CD14-positive monocyte (primary cell): ENCODE data around the gene SPECC1L. TPM values are rescaled to one million over a fixed set of nuclear protein-coding genes. Genes with fewer than 3 reads are reported as not detected.
A peak's percentile ranks its signal among the peaks of the same experiment; 100 is the strongest.

Experiments used
- DNase-seq, 3 donors: peaks; one replicate each; pipeline ENCODE4 v3.0.0-alpha.2; 2011 to 2022
- H2AFZ ChIP-seq: 2 replicates; pipeline ENCODE4 v1.6.0; 2012; ENCODE audit warnings: mild to moderate bottlenecking, low read depth, low read length, inconsistent platforms; ENCODE audit not compliant: insufficient read depth, poor library complexity, severe bottlenecking
- H3K27ac ChIP-seq, 2 donors: 1 replicate in 1 of 2; 2 replicates in 1 of 2; pipeline ENCODE4 v1.5.1; 2012 to 2013; ENCODE audit warnings: low read length in 2 of 2, control low read depth in 1 of 2, inconsistent platforms in 1 of 2, low read depth in 1 of 2, mild to moderate bottlenecking in 1 of 2
- H3K27me3 ChIP-seq, 2 donors: one replicate each; pipeline versions ENCODE4 v1.6.0 to v1.6.1; 2011 to 2013; ENCODE audit warnings: low read length in 2 of 2; ENCODE audit not compliant: control insufficient read depth in 2 of 2, insufficient read depth in 2 of 2
- H3K36me3 ChIP-seq, 2 donors: replicated peaks in 1 of 2; 1 replicate in 1 of 2; 2 replicates in 1 of 2; pipeline versions ENCODE4 v1.5.1 to v1.6.1; 2012 to 2013; ENCODE audit warnings: low read length in 2 of 2, control low read depth in 1 of 2, inconsistent platforms in 1 of 2, mild to moderate bottlenecking in 1 of 2; ENCODE audit not compliant: insufficient read depth in 2 of 2, control insufficient read depth in 1 of 2
- H3K4me1 ChIP-seq, 2 donors: 1 replicate in 1 of 2; 2 replicates in 1 of 2; pipeline versions ENCODE4 v1.5.1 to v1.6.1; 2012 to 2013; ENCODE audit warnings: low read length in 2 of 2, control low read depth in 1 of 2, inconsistent platforms in 1 of 2, mild to moderate bottlenecking in 1 of 2, moderate library complexity in 1 of 2; ENCODE audit not compliant: insufficient read depth in 2 of 2, control insufficient read depth in 1 of 2
- H3K4me2 ChIP-seq: replicated peaks from 2 replicates; pipeline ENCODE3; 2012; ENCODE audit warnings: low read length, moderate library complexity, mild to moderate bottlenecking; ENCODE audit not compliant: poor library complexity, severe bottlenecking; ENCODE audit errors: extremely low read depth
- H3K4me3 ChIP-seq, 3 experiments: fragments of 200-600 bp in 1 of 3; sonication (generic) in 1 of 3; replicated peaks in 1 of 3; 1 replicate in 2 of 3; 2 replicates in 1 of 3; pipeline ENCODE4 v1.5.1; 2011 to 2013; ENCODE audit warnings: low read length in 3 of 3, mild to moderate bottlenecking in 3 of 3, control low read depth in 2 of 3, low read depth in 2 of 3, inconsistent platforms in 1 of 3, moderate library complexity in 1 of 3
- H3K79me2 ChIP-seq: 2 replicates; pipeline ENCODE4 v1.6.0; 2012; ENCODE audit warnings: mild to moderate bottlenecking, control low read depth, inconsistent platforms, low read length, moderate library complexity; ENCODE audit not compliant: insufficient read depth
- H3K9ac ChIP-seq: 2 replicates; pipeline ENCODE4 v1.6.0; 2017; ENCODE audit warnings: low read length, mild to moderate bottlenecking; ENCODE audit not compliant: insufficient read depth, poor library complexity, severe bottlenecking
- H3K9me3 ChIP-seq, 2 donors: replicated peaks in 1 of 2; 1 replicate in 1 of 2; 2 replicates in 1 of 2; pipeline versions ENCODE4 v1.5.1 to v1.6.1; 2012 to 2013; ENCODE audit warnings: low read length in 2 of 2, control low read depth in 1 of 2; ENCODE audit not compliant: control insufficient read depth in 1 of 2, insufficient read depth in 1 of 2
- H4K20me1 ChIP-seq: 2 replicates; pipeline ENCODE4 v1.6.0; 2012; ENCODE audit warnings: mild to moderate bottlenecking, low read length, control low read depth, moderate library complexity; ENCODE audit not compliant: insufficient read depth
- H3K27ac Mint-ChIP-seq, 7 donors: one replicate each; pipeline ENCODE4 v1.8.0; 2020; ENCODE audit warnings: mild to moderate bottlenecking in 7 of 7, mixed read lengths in 7 of 7, moderate library complexity in 6 of 7, inconsistent platforms in 2 of 7
- H3K27me3 Mint-ChIP-seq, 3 donors: one replicate each; pipeline ENCODE4 v1.8.0; 2021 to 2022; ENCODE audit warnings: low read depth in 3 of 3, mild to moderate bottlenecking in 3 of 3, mixed read lengths in 3 of 3, moderate library complexity in 3 of 3, inconsistent platforms in 1 of 3
- H3K36me3 Mint-ChIP-seq, 2 donors: one replicate each; pipeline ENCODE4 v1.8.0; 2020; ENCODE audit warnings: mixed read lengths in 2 of 2, inconsistent platforms in 1 of 2, mild to moderate bottlenecking in 1 of 2
- H3K4me1 Mint-ChIP-seq: one replicate; pipeline ENCODE4 v1.8.0; 2020; ENCODE audit warnings: mild to moderate bottlenecking, mixed read lengths
- H3K4me3 Mint-ChIP-seq, 2 donors: one replicate each; pipeline ENCODE4 v1.8.0; 2020; ENCODE audit warnings: mild to moderate bottlenecking in 2 of 2, mixed read lengths in 2 of 2, moderate library complexity in 1 of 2
- H3K9me3 Mint-ChIP-seq, 7 donors: one replicate each; pipeline ENCODE4 v1.8.0; 2020 to 2022; ENCODE audit warnings: mixed read lengths in 7 of 7, mild to moderate bottlenecking in 6 of 7, moderate library complexity in 6 of 7, inconsistent platforms in 2 of 7
- WGBS: methylation state at CpG from one replicate; pipeline ENCODE4 v1.1.5; 2013; ENCODE audit warnings: missing lambda C conversion rate; ENCODE audit not compliant: insufficient coverage; 5-methylcytosine and 5-hydroxymethylcytosine counted together
- intact Hi-C, 2 donors: fragments of 100-400 bp; cut with micrococcal nuclease; formaldehyde crosslinking; loops; one replicate each; pipeline versions ENCODE4 v1.15.0 to v1.15.1; 2023
- polyA plus RNA-seq, 3 donors: library from polyadenylated mRNA; depleted of rRNA in 1 of 3; unstranded in 2 of 3; stranded (reverse) in 1 of 3; fragments of 300-500 nt in 2 of 3; fragments of >200 nt in 1 of 3; fragmentation: Illumina TruSeq in 2 of 3; gene quantifications; 1 replicate in 2 of 3; 2 replicates in 1 of 3; pipeline ENCODE4 v1.2.3, GENCODE V29; 2012 to 2021
- TF ChIP-seq, protein P1 (sequence below): fragments of 200-600 bp; IDR thresholded peaks from one replicate; pipeline ENCODE4 v1.8.0; 2022; ENCODE audit warnings: antibody characterized with exemption, mild to moderate bottlenecking

Gene SPECC1L
- polyA plus RNA-seq, 3 donors, result 2.5 to 7.2 (median 4.9) TPM

DNA sequence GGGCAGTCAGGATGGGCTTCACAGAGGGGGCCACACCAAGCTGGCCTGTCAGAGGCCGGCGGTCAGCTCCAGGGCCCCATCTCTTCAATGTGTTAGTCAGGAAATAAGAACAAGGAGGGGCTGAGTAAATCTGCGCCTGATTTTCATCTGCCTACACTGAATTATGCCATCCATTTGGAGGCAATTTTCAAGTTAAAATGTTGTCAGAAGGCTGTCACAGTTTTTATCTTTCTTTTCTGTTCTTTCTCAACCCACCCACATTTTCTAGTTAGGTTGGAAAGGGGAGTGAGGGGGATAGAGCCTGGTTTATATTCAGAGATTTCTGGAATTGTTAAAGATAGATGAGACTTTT, 175.6 kb downstream of the SPECC1L start:
- H4K20me1 ChIP-seq, result no peaks in the 10 kb centered on the region
- no peaks in the 10 kb centered on the region for H3K27me3 ChIP-seq
- peaks cover 0 to 2% of the 10 kb centered on the region in 2 donors for H3K9me3 ChIP-seq
- peaks cover 43 to 61% of the 10 kb centered on the region in 2 donors for H3K4me1 ChIP-seq
- H3K27me3 Mint-ChIP-seq, result peaks cover 0 to 8% (median 0%) of the 10 kb centered on the region in 3 donors
- peaks cover 39 to 54% of the 10 kb centered on the region in 2 donors for H3K36me3 Mint-ChIP-seq
- TF ChIP-seq, protein P1, sequence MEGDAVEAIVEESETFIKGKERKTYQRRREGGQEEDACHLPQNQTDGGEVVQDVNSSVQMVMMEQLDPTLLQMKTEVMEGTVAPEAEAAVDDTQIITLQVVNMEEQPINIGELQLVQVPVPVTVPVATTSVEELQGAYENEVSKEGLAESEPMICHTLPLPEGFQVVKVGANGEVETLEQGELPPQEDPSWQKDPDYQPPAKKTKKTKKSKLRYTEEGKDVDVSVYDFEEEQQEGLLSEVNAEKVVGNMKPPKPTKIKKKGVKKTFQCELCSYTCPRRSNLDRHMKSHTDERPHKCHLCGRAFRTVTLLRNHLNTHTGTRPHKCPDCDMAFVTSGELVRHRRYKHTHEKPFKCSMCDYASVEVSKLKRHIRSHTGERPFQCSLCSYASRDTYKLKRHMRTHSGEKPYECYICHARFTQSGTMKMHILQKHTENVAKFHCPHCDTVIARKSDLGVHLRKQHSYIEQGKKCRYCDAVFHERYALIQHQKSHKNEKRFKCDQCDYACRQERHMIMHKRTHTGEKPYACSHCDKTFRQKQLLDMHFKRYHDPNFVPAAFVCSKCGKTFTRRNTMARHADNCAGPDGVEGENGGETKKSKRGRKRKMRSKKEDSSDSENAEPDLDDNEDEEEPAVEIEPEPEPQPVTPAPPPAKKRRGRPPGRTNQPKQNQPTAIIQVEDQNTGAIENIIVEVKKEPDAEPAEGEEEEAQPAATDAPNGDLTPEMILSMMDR, result no peak
- DNase-seq, result no peak
- H3K79me2 ChIP-seq, result peaks cover 15% of the 10 kb centered on the region
- peaks cover 0 to 2% (median 2%) of the 10 kb centered on the region in 7 donors for H3K9me3 Mint-ChIP-seq
- no peak overlapping the region for H3K27ac ChIP-seq
- 100% methylated on average over 2 of the region's 3 CpGs for WGBS
- H3K27ac Mint-ChIP-seq, result peak overlapping the region in 1 of 7 donors; percentile 68
- H3K4me1 Mint-ChIP-seq, result peaks cover 60% of the 10 kb centered on the region
- no peak overlapping the region for H3K9ac ChIP-seq
- intact Hi-C loops, result no loop called here
- H3K36me3 ChIP-seq, result peaks cover 2 to 10% of the 10 kb centered on the region in 2 donors
- no peak overlapping the region for H2AFZ ChIP-seq
- no peak overlapping the region for H3K4me3 ChIP-seq
- H3K4me3 Mint-ChIP-seq, result no peak overlapping the region
- no peak overlapping the region for H3K4me2 ChIP-seq

DNA sequence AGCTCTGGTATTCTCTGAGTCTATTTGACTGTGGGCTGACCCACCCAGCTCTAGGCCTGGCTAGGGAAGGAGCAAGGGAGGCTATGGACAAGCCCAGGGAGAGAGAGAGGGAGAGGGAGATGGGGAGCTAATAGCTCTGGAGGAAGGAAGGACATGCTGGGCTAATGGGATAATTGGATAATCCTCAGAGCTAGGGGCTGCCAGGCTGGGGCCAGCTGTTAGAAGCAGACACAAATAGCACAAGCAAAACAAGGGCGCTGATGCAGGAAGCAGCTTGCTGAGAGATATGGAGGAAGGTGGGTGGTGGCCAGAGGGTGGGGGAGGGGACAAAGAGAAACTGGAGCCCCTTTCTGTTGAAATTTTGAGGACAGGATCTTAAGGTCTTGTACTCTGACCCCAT, 180.0 kb downstream of the SPECC1L start:
- peaks cover 0 to 8% (median under 1%) of the 10 kb centered on the region in 3 donors for H3K27me3 Mint-ChIP-seq
- Histone ChIP-seq H3K9me3 (peaks cover 4% of the 10 kb centered on the region in 2 donors), H2AFZ (no peak overlapping the region), H3K36me3 (no peaks in the 10 kb centered on the region), H3K27me3 (no peaks in the 10 kb centered on the region), H3K4me3 (no peak overlapping the region), H3K9ac (no peak overlapping the region), H3K27ac (no peak overlapping the region), H4K20me1 (no peaks in the 10 kb centered on the region), H3K79me2 (no peaks in the 10 kb centered on the region), H3K4me2 (no peak overlapping the region), H3K4me1 (peaks cover 32 to 38% of the 10 kb centered on the region in 2 donors)
- WGBS, result 13% methylated on average over 1 of the region's 1 CpG
- H3K27ac Mint-ChIP-seq, result peak overlapping the region in 2 of 7 donors; percentile 58 to 65
- DNase-seq, result no peak
- peaks cover 12 to 17% of the 10 kb centered on the region in 2 donors for H3K36me3 Mint-ChIP-seq
- intact Hi-C loops, result no loop called here
- peaks cover 30% of the 10 kb centered on the region for H3K4me1 Mint-ChIP-seq
- H3K9me3 Mint-ChIP-seq, result peaks cover 2 to 7% (median 4%) of the 10 kb centered on the region in 7 donors
- TF ChIP-seq, protein P1, result no peak
- no peak overlapping the region for H3K4me3 Mint-ChIP-seq
